ENCODE data around the gene MOB4.

The MOB4 gene

GRCh38 chr2:197591339-197592072 is 75.6 kb downstream of the MOB4 start:
- H3K4me1 ChIP-seq: no peaks in the 10 kb centered on the region
- no peak overlapping the region for H3K4me3 ChIP-seq (ENCODE audit: low read depth, low read length)
- H3K27me3 ChIP-seq: no peaks in the 10 kb centered on the region
- H3K9me3 ChIP-seq: no peaks in the 10 kb centered on the region
- peak; percentile 9 for DNase-seq
- no peaks in the 10 kb centered on the region for H3K36me3 ChIP-seq
- no peak for TF ChIP-seq CTCF (IDR thresholded peaks at IDR 0.05; ENCODE audit: low read depth, low read length)

GRCh38 chr2:197596766-197597165 is 80.9 kb downstream of the MOB4 start:
- Histone ChIP-seq H3K27me3 (no peaks in the 10 kb centered on the region), H3K4me1 (no peaks in the 10 kb centered on the region), H3K4me3 (ENCODE audit: low read depth, low read length) (no peak overlapping the region), H3K9me3 (no peaks in the 10 kb centered on the region; the same call in 1 of the 2 replicates), H3K36me3 (no peaks in the 10 kb centered on the region)
- DNase-seq: no peak
- TF ChIP-seq CTCF (IDR thresholded peaks at IDR 0.05; ENCODE audit: low read depth, low read length): no peak

- Histone ChIP-seq H3K9me3 (no peaks in the 10 kb centered on the region; the same call in 1 of the 2 replicates), H3K27me3 (no peaks in the 10 kb centered on the region), H3K4me3 (ENCODE audit: low read depth, low read length) (no peak overlapping the region), H3K4me1 (no peaks in the 10 kb centered on the region), H3K36me3 (no peaks in the 10 kb centered on the region)
- no peak for TF ChIP-seq CTCF (IDR thresholded peaks at IDR 0.05; ENCODE audit: low read depth, low read length)
- DNase-seq: no peak
These were observed 81.3 kb downstream of the MOB4 start for GRCh38 chr2:197597166-197597565.

GRCh38 chr2:197598450-197598849 is 82.6 kb downstream of the MOB4 start:
- Histone ChIP-seq H3K27me3 (no peaks in the 10 kb centered on the region), H3K4me3 (ENCODE audit: low read depth, low read length) (no peak overlapping the region), H3K36me3 (no peaks in the 10 kb centered on the region), H3K4me1 (no peaks in the 10 kb centered on the region), H3K9me3 (peaks cover 5% of the 10 kb centered on the region; the same call in 1 of the 2 replicates)
- no peak for DNase-seq
- no peak for TF ChIP-seq CTCF (IDR thresholded peaks at IDR 0.05; ENCODE audit: low read depth, low read length)

DNA sequence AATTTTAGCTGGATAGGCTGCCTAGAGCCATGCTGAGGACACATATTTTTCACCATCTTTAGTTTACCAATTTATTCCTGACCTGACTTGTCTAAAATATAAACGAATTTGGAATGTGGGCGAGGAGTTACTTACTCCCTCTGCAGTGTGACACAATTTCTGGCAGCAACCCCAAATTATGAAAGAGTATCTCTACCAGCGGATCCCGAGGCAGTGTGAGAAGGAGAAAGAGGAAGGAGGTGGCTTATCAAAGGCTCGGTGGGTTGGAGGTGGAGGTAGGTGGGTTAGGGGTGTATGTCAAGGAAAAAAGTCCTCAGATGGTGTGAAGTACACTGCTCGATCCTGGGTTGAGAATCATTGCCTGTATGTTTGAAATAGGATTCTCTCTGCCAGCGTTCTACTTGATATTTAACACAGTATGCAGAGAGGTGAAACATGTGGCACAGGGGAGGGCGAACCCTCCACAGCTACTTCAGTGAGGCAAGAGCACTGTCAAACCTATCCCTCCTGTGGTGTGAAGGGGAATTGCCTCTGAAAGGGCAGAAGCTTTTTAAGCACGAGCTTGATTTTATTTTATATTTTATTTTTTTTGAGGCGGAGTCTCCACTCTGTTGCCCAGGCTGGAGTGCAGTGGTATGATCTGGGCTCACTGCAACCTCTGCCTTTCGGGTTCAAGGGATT is 83.6 kb downstream of the MOB4 start:
- no peaks in the 10 kb centered on the region for H3K4me1 ChIP-seq
- peak; percentile 33 for DNase-seq
- peak; percentile 50 for TF ChIP-seq CTCF (IDR thresholded peaks at IDR 0.05; ENCODE audit: low read depth, low read length)

GRCh38 chr2:197600306-197600705 is 84.4 kb downstream of the MOB4 start:
- Histone ChIP-seq H3K4me3 (ENCODE audit: low read depth, low read length) (no peak overlapping the region), H3K9me3 (peaks cover 5% of the 10 kb centered on the region; the same call in 1 of the 2 replicates), H3K36me3 (no peaks in the 10 kb centered on the region), H3K4me1 (no peaks in the 10 kb centered on the region), H3K27me3 (no peaks in the 10 kb centered on the region)
- no peak for DNase-seq
- TF ChIP-seq CTCF (IDR thresholded peaks at IDR 0.05; ENCODE audit: low read depth, low read length): no peak

More for the DNA sequence above, 83.6 kb downstream of the MOB4 start:
- Histone ChIP-seq H3K36me3 (no peaks in the 10 kb centered on the region), H3K9me3 (peaks cover 5% of the 10 kb centered on the region; the same call in 1 of the 2 replicates), H3K4me3 (ENCODE audit: low read depth, low read length) (no peak overlapping the region), H3K27me3 (no peaks in the 10 kb centered on the region)
